Large intestine (tissue), 3 donors: ENCODE measurements around the gene RARG. TPM values are rescaled to one million over a fixed set of nuclear protein-coding genes. Genes with fewer than 3 reads are reported as not detected.

Experiments used
- DNase-seq, 2 donors: peaks; one replicate each; pipeline versions ENCODE4 v3.0.0 to v3.0.0-alpha.2; 2013
- H3K27ac ChIP-seq: one replicate; pipeline ENCODE4 v1.5.1; 2013; ENCODE audit warnings: low read length
- H3K27me3 ChIP-seq: 2 replicates; pipeline ENCODE4 v1.6.1; 2013; ENCODE audit warnings: low read length; ENCODE audit not compliant: control insufficient read depth, insufficient read depth
- H3K36me3 ChIP-seq: 2 replicates; pipeline ENCODE4 v1.6.1; 2013; ENCODE audit warnings: low read length; ENCODE audit not compliant: control insufficient read depth, insufficient read depth
- H3K4me1 ChIP-seq: one replicate; pipeline ENCODE4 v1.6.1; 2013; ENCODE audit warnings: low read length; ENCODE audit not compliant: control insufficient read depth, insufficient read depth
- H3K4me3 ChIP-seq: one replicate; pipeline ENCODE4 v1.5.1; 2013; ENCODE audit warnings: low read length
- H3K9me3 ChIP-seq: one replicate; pipeline ENCODE4 v1.6.1; 2013; ENCODE audit warnings: mild to moderate bottlenecking, low read depth, low read length, moderate library complexity; ENCODE audit not compliant: control insufficient read depth
- WGBS: methylation state at CpG from one replicate; pipeline ENCODE4 v1.1.5; 2013; ENCODE audit warnings: low lambda C conversion rate; ENCODE audit not compliant: insufficient coverage; 5-methylcytosine and 5-hydroxymethylcytosine counted together
- polyA plus RNA-seq: library from polyadenylated mRNA; unstranded; fragments of 120-200 nt; gene quantifications from one replicate; pipeline ENCODE4 v1.2.1, GENCODE V29; 2013

The RARG gene
- polyA plus RNA-seq, 1 donor, result 11.6 TPM

GRCh38 chr12:53224061-53224896 is 7.7 kb downstream of the RARG start:
- Histone ChIP-seq H3K4me1 (peaks cover 35% of the 10 kb centered on the region), H3K27ac (peak overlapping the region; percentile 43), H3K4me3 (no peak overlapping the region), H3K9me3 (peaks cover 2% of the 10 kb centered on the region), H3K27me3 (peaks cover 3% of the 10 kb centered on the region), H3K36me3 (no peaks in the 10 kb centered on the region)
- no CpG with 5 or more reads among the region's 11 CpGs for WGBS
- no peak for DNase-seq

- WGBS, result no CpG with 5 or more reads among the region's 16 CpGs
- no peaks in the 10 kb centered on the region for H3K36me3 ChIP-seq
- H3K4me1 ChIP-seq, result peaks cover 38% of the 10 kb centered on the region
- peak overlapping the region; percentile 97 for H3K27ac ChIP-seq
- peaks cover 2% of the 10 kb centered on the region for H3K9me3 ChIP-seq
- H3K4me3 ChIP-seq, result no peak overlapping the region
- DNase-seq, result no peak
- no peaks in the 10 kb centered on the region for H3K27me3 ChIP-seq
These were observed 8.5 kb downstream of the RARG start for GRCh38 chr12:53223389-53224060.

DNA sequence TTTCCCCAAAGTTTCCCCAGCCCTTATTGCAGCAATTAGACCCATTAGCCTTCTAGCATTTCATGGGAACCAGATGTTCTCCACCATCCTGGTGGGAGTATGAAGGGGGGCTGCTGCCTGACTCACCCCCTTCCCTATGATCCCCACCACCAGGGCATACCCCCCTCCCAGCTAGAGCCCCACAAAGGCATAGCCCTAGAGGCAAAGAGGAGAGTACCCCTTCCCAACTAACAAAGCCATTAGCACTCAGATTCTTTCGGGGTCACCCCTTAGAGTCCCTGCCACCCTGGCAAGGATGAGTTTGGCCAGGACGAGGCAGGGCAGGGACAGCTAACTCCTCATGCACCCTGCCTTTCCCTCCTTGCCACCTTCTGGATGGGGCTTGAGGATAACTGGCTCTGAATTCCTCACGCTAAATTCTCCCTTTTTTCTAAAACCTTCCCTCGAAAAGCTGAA is 9.2 kb downstream of the RARG start:
- H3K4me3 ChIP-seq, result no peak overlapping the region
- peaks cover 42% of the 10 kb centered on the region for H3K4me1 ChIP-seq
- no peaks in the 10 kb centered on the region for H3K36me3 ChIP-seq
- H3K27me3 ChIP-seq, result no peaks in the 10 kb centered on the region
- peaks cover 2% of the 10 kb centered on the region for H3K9me3 ChIP-seq
- peak overlapping the region; percentile 97 for H3K27ac ChIP-seq
- 40% methylated on average over 2 of the region's 4 CpGs for WGBS
- DNase-seq, result no peak

DNA sequence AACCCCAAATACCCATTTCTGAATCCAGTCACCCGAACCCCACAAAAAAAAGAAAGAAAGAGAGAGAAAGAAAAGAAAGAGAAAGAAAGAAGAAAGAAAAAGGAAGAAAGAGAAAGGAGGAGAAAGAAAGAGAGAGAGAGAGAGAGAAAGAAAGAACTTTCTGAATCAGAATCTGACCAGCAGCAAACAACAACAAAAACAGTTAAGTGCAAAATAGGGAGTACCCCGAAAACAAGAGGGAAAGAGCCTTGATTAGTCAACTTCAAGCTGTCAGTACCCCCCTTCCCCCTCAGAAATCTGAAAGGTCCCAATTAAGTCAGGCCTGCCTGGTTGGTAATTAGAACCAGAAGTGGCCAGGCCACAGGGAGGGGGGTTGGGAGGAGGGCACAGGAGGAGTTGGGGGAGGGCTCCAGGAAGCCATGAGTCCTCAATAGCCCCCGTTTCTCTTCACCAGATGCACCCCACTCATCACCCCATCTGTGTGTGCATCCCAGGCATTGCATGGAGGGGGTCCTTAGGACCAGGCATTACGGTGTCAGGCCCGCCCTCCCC is 9.8 kb downstream of the RARG start:
- H3K27me3 ChIP-seq, result no peaks in the 10 kb centered on the region
- peaks cover 2% of the 10 kb centered on the region for H3K9me3 ChIP-seq
- H3K36me3 ChIP-seq, result no peaks in the 10 kb centered on the region
- peaks cover 47% of the 10 kb centered on the region for H3K4me1 ChIP-seq
- H3K4me3 ChIP-seq, result peak overlapping the region; percentile 50
- peak overlapping the region; percentile 97 for H3K27ac ChIP-seq
- no peak for DNase-seq
- 14% methylated on average over 1 of the region's 5 CpGs for WGBS

GRCh38 chr12:53221203-53222080 is 10.6 kb downstream of the RARG start:
- H3K27me3 ChIP-seq, result no peaks in the 10 kb centered on the region
- no peaks in the 10 kb centered on the region for H3K36me3 ChIP-seq
- 0% methylated on average over 2 of the region's 72 CpGs for WGBS
- H3K27ac ChIP-seq, result peak overlapping the region; percentile 97
- peaks cover 55% of the 10 kb centered on the region for H3K4me1 ChIP-seq
- peaks cover 2% of the 10 kb centered on the region for H3K9me3 ChIP-seq
- peak; percentile 50 to 79 for DNase-seq
- peak overlapping the region; percentile 50 for H3K4me3 ChIP-seq

DNA sequence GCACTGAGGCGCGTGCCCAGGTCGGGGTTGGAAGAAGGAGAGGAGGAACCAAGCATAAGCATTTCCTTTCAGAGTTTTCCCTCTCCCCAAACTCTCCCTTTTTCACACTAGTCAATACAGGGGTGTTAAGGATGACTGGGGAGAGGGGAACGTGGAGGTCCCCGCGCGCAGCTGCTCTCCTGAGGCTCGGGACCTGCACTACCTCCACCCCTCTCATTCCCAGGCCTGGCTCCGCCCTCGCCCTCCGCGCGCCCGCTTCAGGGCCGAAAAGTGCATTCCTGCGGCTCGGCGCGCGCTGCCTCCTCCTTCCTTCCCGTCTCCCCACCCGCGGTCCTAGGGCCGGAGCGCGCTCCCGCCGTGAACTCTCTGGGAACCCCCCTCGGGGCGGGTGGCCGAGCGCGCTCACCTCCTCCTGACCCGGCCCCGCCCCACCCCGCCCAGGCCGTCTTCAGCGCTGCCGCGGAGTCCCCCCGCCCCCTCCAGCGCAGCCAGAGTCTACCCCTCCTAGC is 11.3 kb downstream of the RARG start:
- H3K9me3 ChIP-seq, result peaks cover 2% of the 10 kb centered on the region
- peak overlapping the region; percentile 50 for H3K4me3 ChIP-seq
- DNase-seq, result peak; percentile 88 to 93
- H3K36me3 ChIP-seq, result no peaks in the 10 kb centered on the region
- no peaks in the 10 kb centered on the region for H3K27me3 ChIP-seq
- no CpG with 5 or more reads among the region's 42 CpGs for WGBS
- peaks cover 62% of the 10 kb centered on the region for H3K4me1 ChIP-seq
- H3K27ac ChIP-seq, result peak overlapping the region; percentile 97

GRCh38 chr12:53219956-53220693 is 11.9 kb downstream of the RARG start:
- peaks cover 63% of the 10 kb centered on the region for H3K4me1 ChIP-seq
- no CpG with 5 or more reads among the region's 53 CpGs for WGBS

DNA sequence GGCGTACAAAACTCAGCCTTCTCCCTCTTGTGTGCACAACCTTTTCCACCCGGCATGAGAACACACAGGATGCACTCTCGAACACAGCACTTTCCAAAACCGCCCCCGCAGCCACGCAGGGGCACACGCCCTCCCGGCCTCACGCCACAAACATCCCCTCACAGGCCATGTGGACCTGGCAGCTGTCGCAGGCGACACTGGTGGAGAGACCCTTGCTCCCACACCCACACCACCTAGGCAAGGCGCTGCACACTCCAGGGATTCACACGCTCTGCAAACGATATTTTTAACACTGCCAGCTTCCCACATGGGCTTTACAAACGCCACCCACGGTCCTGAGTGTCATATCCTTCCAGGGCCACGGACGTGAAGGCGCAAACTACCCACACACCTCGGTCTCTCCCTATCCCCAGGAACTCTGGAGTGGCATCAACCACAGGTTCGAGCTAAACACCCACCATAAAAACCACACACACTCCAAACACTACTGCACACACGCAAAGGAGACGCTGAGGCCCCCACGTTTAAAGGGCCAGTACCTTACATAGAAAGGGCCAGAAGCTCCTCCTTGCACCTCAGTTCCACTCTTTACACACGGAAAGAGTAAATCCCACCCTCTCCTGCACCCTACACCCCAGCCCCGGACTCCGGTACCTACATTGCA is 12.6 kb downstream of the RARG start:
- peaks cover 6% of the 10 kb centered on the region for H3K36me3 ChIP-seq
- 60% methylated on average over 1 of the region's 27 CpGs for WGBS
- peaks cover 2% of the 10 kb centered on the region for H3K9me3 ChIP-seq
- H3K4me1 ChIP-seq, result peaks cover 59% of the 10 kb centered on the region
- DNase-seq, result no peak
- H3K4me3 ChIP-seq, result peak overlapping the region; percentile 50
- H3K27ac ChIP-seq, result peak overlapping the region; percentile 97
- no peaks in the 10 kb centered on the region for H3K27me3 ChIP-seq

More at GRCh38 chr12:53219956-53220693, 11.9 kb downstream of the RARG start:
- H3K27me3 ChIP-seq, result no peaks in the 10 kb centered on the region
- peaks cover 2% of the 10 kb centered on the region for H3K9me3 ChIP-seq
- H3K27ac ChIP-seq, result peak overlapping the region; percentile 97
- peaks cover 2% of the 10 kb centered on the region for H3K36me3 ChIP-seq
- DNase-seq, result peak in 1 of 2 donors; percentile 83
- peak overlapping the region; percentile 50 for H3K4me3 ChIP-seq
